Measurements from ENCODE around the gene C16orf54.

GRCh38 chr16:29743827-29744531, 1.8 kb downstream of the C16orf54 start:
- no peak for TF ChIP-seq POLR2A (IDR thresholded peaks at IDR 0.05; ENCODE audit: low read depth, low read length)
- TF ChIP-seq POLR2AphosphoS5 (IDR thresholded peaks at IDR 0.05; ENCODE audit: low read depth, low read length) = no peak
- no peak for TF ChIP-seq TAF1 (IDR thresholded peaks at IDR 0.05; ENCODE audit: borderline replicate concordance, low read depth, low read length)

Measured in GM12892 (cell line).